Loucy (cell line): ENCODE results near the gene DMBX1.

ENCODE experiments used
- CTCF ChIP-seq: fragments of 200-600 bp; sonication (generic); conservative IDR thresholded peaks from 2 replicates; pipeline ENCODE4 v1.5.1; 2014; ENCODE audit warnings: mild to moderate bottlenecking, antibody characterized with exemption, low read length
- EZH2phosphoT487 ChIP-seq: fragments of 200-600 bp; IDR thresholded peaks from 2 replicates; pipeline ENCODE4 v1.6.1; 2018; ENCODE audit warnings: antibody characterized with exemption, mild to moderate bottlenecking, moderate library complexity, borderline replicate concordance

DNA sequence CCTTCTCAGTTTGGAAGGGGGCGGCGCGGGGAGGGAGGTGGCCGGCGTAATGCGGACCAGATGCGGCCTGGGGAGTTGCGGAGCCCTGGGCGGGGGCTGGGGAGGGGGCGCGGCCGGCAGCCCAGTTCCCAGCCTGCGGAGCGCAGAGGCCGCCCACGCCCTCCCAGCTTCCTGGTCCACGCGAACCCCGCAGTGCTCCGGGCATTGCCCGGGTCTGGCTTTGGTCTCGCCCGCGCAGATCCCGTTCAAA is 695 bp downstream of the DMBX1 start:
- no peak for TF ChIP-seq CTCF
- no peak for TF ChIP-seq EZH2phosphoT487
